Testis (tissue), 3 donors: Measurements from ENCODE around the gene STARD3. TPM values are rescaled to one million over a fixed set of nuclear protein-coding genes. Genes with fewer than 3 reads are reported as not detected.

ENCODE experiments used
- DNase-seq: peaks from one replicate; pipeline ENCODE4 v3.0.0-alpha.2; 2019
- H3K27ac ChIP-seq, 2 donors: fragments of 200-600 bp; sonication (generic); one replicate each; pipeline ENCODE4 v1.5.1; 2019
- H3K27me3 ChIP-seq: fragments of 200-600 bp; sonication (generic); one replicate; pipeline ENCODE4 v1.5.1; 2019
- H3K36me3 ChIP-seq: fragments of 200-600 bp; sonication (generic); one replicate; pipeline ENCODE4 v1.5.1; 2017; ENCODE audit warnings: low read depth; ENCODE audit errors: missing control alignments
- H3K4me1 ChIP-seq: fragments of 200-600 bp; sonication (generic); one replicate; pipeline ENCODE4 v1.5.1; 2019
- H3K4me3 ChIP-seq, 2 donors: fragments of 200-600 bp; sonication (generic); one replicate each; pipeline ENCODE4 v1.5.1; 2017 to 2019
- H3K9me3 ChIP-seq: fragments of 200-600 bp; sonication (generic); one replicate; pipeline ENCODE4 v1.5.1; 2017
- POLR2A ChIP-seq: fragments of 450-650 bp; IDR thresholded peaks from one replicate; pipeline ENCODE4 v1.6.1; 2017; ENCODE audit warnings: antibody characterized with exemption, mild to moderate bottlenecking, moderate library complexity
- WGBS, 2 donors: methylation state at CpG; one replicate each; pipeline ENCODE4 v1.1.5; 2018; 5-methylcytosine and 5-hydroxymethylcytosine counted together
- intact Hi-C: fragments of 100-400 bp; cut with DNase I; formaldehyde crosslinking; loops from one replicate; pipeline ENCODE4 v1.15.1; 2023; ENCODE audit warnings: low total_unique reads
- polyA plus RNA-seq: library from polyadenylated mRNA; stranded (reverse); fragments of 350-450 nt; fragmentation: Illumina TruSeq; extraction: RNeasy Lipid Tissue Mini Kit (QIAGEN cat#74804); gene quantifications from one replicate; pipeline ENCODE4 v1.2.3, GENCODE V29; 2014; ENCODE audit warnings: low read depth, low replicate concordance; ENCODE audit not compliant: insufficient read depth
- total RNA-seq, 2 donors: library from RNA; depleted of rRNA; stranded (reverse); fragments of >200 nt; gene quantifications; one replicate each; pipeline ENCODE4 v1.2.3, GENCODE V29; 2016
- TF ChIP-seq, protein P1 (sequence below), 3 experiments: fragments of 450-650 bp in 2 of 3; fragments of 200-600 bp in 1 of 3; sonication (generic) in 1 of 3; IDR thresholded peaks; one replicate each; pipeline ENCODE4 v1.5.1; 2016 to 2019; ENCODE audit warnings: antibody characterized with exemption in 3 of 3, mild to moderate bottlenecking in 2 of 3, moderate library complexity in 1 of 3

Gene STARD3
- total and polyA plus RNA-seq, 3 donors from 2014 or later, result 102 to 352 (median 265) TPM

DNA sequence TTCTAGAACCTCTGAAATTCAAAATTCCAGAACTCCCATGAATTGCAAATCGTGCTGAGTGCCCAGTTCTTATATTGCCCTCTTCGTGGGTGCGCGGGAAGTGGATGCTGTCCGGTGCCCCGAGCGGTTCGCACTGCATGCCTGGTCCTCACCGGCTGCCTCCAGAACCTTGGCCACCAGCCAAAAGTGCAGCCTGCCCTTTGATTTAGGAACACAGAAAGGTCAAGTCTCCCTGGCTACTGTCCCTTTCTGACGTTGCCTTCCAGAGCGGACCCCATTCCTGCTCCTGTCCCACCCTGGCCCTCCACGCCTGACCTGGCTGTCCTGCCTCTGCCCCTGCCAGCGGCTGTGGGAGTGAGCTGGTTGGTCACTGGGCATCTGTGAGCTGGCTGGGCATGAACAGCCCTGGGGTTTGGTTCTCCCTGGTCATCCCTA is 38.9 kb upstream of the STARD3 start:
- H3K27me3 ChIP-seq, result no peaks in the 10 kb centered on the region
- intact Hi-C loops, result no loop called here
- no peak for DNase-seq

DNA sequence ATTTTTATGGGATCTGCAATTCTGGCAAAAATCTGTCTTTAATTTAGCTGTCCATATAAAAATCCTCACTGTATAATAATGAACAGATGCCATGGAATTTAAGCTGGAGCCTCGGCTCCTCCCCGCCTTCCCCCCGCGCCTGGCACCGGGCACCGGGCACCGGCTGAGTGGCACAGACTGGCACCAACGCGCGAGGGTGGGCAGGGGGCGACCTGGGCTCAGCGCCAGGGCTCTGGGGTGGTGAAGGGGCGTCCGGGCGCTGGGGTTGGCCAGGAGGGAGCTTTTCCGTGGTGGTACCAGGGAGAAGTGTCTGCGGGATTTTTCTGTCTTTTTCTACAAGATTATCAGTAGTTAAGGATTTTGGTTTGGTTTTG is 38.3 kb upstream of the STARD3 start:
- intact Hi-C loops, result no loop called here
- Histone ChIP-seq H3K4me3 (no peak overlapping the region), H3K27ac (no peak overlapping the region), H3K9me3 (no peaks in the 10 kb centered on the region), H3K36me3 (no peaks in the 10 kb centered on the region), H3K27me3 (no peaks in the 10 kb centered on the region), H3K4me1 (peaks cover 4% of the 10 kb centered on the region)
- 3 to 5% methylated on average over 17 of the region's 17 CpGs for WGBS, 2 donors
- TF ChIP-seq, protein P1, sequence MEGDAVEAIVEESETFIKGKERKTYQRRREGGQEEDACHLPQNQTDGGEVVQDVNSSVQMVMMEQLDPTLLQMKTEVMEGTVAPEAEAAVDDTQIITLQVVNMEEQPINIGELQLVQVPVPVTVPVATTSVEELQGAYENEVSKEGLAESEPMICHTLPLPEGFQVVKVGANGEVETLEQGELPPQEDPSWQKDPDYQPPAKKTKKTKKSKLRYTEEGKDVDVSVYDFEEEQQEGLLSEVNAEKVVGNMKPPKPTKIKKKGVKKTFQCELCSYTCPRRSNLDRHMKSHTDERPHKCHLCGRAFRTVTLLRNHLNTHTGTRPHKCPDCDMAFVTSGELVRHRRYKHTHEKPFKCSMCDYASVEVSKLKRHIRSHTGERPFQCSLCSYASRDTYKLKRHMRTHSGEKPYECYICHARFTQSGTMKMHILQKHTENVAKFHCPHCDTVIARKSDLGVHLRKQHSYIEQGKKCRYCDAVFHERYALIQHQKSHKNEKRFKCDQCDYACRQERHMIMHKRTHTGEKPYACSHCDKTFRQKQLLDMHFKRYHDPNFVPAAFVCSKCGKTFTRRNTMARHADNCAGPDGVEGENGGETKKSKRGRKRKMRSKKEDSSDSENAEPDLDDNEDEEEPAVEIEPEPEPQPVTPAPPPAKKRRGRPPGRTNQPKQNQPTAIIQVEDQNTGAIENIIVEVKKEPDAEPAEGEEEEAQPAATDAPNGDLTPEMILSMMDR (IDR thresholded peaks at IDR 0.05), result no peak
- no peak for TF ChIP-seq POLR2A
- DNase-seq, result no peak

More for the DNA sequence above, 38.9 kb upstream of the STARD3 start:
- H3K27ac ChIP-seq, result no peak overlapping the region
- H3K36me3 ChIP-seq, result no peaks in the 10 kb centered on the region
- H3K4me1 ChIP-seq, result peaks cover 4% of the 10 kb centered on the region
- 8 to 11% methylated on average over 12 to 13 of the region's 13 CpGs for WGBS, 2 donors
- H3K9me3 ChIP-seq, result no peaks in the 10 kb centered on the region
- no peak for TF ChIP-seq POLR2A
- TF ChIP-seq, protein P1 (IDR thresholded peaks at IDR 0.05), result no peak
- H3K4me3 ChIP-seq, result no peak overlapping the region

GRCh38 chr17:39599004-39599664 is 37.8 kb upstream of the STARD3 start:
- H3K9me3 ChIP-seq, result no peaks in the 10 kb centered on the region
- H3K27me3 ChIP-seq, result no peaks in the 10 kb centered on the region
- no peak for DNase-seq
- TF ChIP-seq, protein P1 (IDR thresholded peaks at IDR 0.05), result no peak
- TF ChIP-seq POLR2A, result no peak
- no peaks in the 10 kb centered on the region for H3K36me3 ChIP-seq
- WGBS, 2 donors, result 5% methylated on average over 32 to 36 of the region's 36 CpGs
- no peak overlapping the region for H3K27ac ChIP-seq
- intact Hi-C loops, result no loop called here
- peak overlapping the region in 1 of 2 donors; percentile 11 for H3K4me3 ChIP-seq
- peaks cover 4% of the 10 kb centered on the region for H3K4me1 ChIP-seq

DNA sequence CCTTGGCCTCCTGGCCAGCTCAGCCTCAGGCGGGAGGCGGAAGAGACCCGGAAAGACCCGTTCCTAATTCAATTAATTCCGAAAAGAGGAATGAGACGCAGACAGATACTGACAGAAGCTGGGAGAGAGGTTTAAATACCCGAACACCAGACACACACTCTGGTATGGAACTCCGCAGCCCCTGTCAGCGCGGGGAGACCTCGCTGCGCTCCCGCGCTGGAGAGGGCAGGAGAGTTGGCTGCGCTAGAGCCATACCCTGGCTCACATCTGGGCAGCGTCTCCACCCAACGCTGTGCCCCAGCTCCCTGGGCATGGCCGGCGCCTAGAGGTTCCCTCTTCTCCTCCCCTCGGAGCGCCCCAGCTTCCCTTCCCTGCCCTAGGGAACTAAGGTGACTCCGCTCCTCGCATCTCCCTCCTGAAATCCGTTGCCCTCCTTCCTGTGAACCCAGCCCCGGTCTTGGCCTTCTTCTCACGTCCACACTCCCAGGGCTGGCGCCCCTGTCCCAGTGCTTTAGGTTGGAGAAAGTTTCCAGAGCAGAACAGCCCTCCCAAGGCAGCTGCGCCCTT is 37.2 kb upstream of the STARD3 start:
- Histone ChIP-seq H3K4me1 (peaks cover 4% of the 10 kb centered on the region), H3K4me3 (peak overlapping the region in 1 of 2 donors; percentile 11), H3K27ac (no peak overlapping the region), H3K9me3 (no peaks in the 10 kb centered on the region), H3K27me3 (no peaks in the 10 kb centered on the region), H3K36me3 (no peaks in the 10 kb centered on the region)
- intact Hi-C loops, result no loop called here
- no peak for DNase-seq
- no peak for TF ChIP-seq POLR2A
- TF ChIP-seq, protein P1 (IDR thresholded peaks at IDR 0.05), result no peak
- 4 to 8% methylated on average over 19 to 28 of the region's 28 CpGs for WGBS, 2 donors
